HG02588 (cell line): ENCODE data around the gene LDAH.

Experiments
- ATAC-seq: cut with Tn5 transposase; IDR thresholded peaks from one replicate; pipeline ENCODE4 v1.9.1; 2021; ENCODE audit warnings: mild to moderate bottlenecking, moderate library complexity; ENCODE audit not compliant: unreplicated experiment

The LDAH gene

DNA sequence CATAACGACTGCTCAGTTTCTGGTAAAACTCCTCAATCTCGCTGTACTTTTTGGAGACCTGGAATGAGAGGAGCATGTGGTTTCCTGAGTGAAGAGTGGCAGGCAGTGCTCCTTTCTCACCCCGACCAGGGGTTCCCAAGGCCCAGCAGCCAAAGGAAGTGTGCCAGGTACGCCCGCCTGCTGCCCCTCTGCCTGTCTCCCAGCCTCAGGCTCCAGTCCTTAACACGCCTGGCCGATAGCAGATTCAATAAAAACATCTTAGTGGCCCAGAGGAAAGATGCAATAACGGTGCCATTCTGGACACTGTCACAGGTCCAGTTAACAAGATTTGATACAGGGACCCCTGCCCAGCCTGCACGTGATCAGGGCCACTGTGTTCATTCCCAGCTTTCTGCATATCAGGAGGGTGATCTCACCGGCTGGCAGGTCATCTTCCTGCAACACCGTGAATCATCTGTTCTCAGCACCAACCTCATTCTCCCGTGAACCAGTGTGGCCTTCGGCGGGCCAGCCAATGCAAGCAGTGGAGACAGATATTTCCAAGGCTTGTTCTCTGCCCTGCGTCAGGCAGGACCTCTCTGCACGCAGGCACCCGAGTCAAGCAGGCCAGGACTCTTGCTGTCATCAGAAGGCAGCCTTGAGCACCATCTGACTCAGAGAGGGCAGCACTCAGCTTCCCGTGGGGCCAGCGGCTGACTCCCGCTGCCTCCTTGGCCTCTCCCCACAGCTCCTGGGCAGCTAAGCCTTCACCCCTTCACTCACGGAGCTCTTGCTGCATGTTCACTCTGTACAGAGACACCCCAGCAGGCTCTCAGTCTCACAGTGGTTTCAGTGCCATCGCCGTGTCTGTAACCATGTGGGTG is 181.5 kb downstream of the LDAH start:
- no peak for ATAC-seq

DNA sequence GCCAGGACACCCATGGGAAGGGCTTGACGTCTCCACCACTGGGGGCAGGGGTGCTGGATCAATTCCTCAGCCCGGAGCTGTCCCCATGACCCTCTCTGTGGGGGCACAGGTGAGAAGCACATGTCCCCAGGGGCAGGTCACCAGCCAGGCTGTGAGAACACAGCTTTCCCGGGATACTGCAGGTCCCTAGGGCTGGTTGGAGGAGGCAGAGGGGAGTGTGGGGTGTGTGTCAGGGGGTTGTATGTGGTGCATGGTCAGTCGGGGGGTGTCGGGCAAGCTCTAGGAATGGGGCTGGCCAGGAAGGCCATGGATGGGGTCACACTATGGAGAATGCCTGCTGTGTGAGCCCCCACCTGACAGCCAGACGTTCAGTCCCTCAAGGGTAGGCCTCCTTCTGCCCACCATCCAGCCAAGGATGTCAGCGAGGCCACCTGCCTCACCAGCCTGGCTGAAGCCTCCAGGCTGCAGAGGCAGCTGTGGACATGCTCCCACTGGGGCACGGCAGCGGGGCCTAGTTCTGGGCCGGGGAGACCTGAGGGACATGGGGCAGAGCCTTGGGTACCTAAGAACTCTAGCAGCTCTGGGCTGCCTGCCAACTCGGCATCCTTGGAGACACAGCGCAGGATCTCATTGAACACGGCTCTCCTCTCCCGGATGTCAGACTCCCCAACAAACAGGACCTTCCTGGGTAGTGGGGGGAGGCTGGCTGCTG is 182.3 kb downstream of the LDAH start:
- ATAC-seq, result no peak

DNA sequence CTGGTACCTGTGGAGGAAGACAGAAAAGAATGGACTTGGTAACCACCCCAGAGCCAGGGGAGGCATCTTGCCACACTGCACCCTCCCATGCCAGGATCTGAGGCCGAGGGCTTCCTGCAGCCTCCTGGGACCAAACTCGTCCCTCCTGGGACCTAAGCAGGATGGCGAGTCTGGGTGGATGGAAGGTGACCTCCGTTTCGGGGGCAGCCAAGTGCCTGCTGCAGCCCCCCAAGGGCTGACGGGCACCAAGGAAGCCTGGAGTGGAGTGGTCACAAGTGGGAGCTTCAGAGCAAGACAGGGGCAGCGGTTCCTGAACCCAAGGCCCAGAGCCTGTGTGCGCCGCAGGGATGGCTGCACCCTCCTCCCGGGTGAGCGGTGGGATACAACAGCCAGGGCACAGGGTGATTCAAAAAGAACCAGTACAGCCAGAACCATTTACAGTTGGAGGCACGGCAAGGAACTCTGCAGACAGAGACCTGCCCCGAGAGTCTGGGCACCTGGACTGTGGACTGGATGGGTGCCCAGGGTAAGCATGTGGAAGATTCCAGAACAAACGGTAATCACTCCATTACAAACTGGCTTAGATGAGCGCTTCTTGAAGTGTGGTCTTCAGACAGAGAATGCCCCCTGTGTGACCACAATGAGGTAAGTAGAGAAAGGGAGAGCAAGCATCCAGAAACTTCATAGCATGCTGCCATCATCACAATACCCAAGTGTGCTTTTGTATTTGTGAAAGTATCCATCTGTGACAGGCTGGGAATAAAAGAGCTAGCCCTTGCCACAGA is 184.1 kb downstream of the LDAH start:
- ATAC-seq, result no peak

DNA sequence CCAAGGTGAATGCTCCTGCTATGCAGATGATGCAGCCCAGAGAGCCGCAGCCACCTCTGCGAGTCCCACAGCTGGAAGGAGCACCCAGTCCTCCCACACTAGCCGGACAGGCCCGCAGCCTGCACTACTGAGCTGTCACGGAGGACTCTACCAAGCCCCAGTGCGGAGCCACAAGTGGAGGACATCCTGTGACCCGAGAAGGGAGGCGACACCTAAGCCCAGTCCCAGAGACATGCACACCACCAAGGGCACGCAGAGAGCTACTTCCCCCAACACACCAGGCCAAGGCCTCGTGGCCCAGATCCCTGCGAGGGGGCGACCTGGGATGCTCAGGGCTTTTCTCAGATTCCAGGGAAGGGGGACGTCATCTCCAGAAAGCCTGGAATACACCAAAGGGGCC is 184.9 kb downstream of the LDAH start:
- ATAC-seq, result no peak

DNA sequence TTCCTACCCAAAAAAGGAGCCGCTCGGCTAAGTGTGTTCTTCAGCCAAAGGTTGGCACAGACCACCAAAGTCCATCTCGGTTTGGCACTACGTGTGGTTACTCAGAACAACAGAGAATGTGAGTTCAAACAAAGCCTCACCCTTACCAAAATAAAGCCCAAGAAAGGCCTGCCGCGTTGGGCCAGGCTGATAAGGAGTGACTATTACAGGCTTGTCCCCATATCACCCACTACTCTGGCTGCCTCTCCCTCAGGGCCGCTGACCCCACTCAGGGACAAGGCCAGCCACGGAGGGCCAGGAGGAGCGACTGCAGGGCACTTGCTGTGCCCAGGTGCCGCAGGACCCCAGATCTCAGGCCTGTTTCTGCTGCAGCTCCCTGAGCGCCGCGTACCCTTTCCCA is 185.8 kb downstream of the LDAH start:
- no peak for ATAC-seq

DNA sequence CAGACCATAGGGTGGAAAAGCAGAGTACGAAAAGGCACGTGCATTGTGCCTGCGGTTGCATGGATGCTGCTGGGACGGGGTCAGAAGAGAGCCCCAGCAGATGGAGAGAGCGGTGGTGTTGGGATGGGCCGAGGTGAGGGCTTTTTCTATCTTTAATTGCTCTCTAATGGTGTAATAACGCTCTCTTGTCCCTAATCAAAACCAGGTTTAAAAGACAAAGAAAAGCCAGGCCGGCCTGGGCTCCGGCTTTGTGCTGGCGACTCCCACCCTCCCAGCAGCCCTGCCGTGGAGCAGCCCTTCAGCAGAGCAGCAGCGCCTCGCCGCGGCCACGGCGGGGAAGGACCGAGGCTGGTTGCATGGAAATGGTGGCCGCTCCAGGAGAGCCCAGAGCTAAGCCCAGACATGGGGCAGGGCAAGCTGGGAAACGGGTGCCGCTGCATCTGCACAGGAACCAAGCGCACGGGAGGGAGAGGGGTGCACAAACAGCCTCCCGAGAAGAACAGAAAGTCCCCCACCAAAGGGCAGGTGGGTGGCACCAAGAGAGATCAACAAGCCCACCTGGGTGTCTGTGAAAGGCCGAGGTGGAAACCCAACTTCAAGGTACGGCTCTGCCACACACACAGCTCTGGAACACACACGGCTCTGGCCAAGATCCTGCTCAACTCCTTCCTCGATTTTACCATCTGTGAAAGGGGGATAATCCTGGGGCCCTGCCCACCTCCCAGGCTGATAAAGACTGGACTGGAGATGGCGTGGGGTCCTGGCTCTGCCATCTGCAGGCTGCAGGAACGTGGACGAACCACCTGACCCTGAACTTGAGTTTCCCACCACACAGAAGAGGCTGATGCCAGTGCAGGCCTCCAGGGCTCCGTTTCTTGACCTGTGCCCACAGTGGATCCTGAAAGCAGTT is 187.0 kb downstream of the LDAH start:
- ATAC-seq, result no peak

DNA sequence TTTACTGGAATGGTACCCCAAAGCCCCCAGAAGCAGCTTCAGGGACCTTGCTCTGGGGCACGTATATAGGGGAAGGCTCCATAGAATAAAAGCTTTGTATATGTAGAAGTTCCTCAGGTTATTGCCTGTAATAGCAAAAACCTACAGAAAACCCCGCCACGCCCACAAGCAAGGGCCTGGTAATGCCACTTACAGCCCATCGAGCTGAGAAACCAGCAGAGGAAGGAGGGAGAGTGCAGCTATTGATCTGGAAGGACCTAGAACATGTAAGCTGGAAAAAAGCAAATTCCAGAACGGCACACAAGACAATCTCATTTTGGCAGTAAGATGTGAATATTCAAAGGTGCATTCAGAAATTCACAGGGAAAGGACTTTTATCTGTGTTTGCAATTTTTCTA is 187.8 kb downstream of the LDAH start:
- ATAC-seq, result no peak

DNA sequence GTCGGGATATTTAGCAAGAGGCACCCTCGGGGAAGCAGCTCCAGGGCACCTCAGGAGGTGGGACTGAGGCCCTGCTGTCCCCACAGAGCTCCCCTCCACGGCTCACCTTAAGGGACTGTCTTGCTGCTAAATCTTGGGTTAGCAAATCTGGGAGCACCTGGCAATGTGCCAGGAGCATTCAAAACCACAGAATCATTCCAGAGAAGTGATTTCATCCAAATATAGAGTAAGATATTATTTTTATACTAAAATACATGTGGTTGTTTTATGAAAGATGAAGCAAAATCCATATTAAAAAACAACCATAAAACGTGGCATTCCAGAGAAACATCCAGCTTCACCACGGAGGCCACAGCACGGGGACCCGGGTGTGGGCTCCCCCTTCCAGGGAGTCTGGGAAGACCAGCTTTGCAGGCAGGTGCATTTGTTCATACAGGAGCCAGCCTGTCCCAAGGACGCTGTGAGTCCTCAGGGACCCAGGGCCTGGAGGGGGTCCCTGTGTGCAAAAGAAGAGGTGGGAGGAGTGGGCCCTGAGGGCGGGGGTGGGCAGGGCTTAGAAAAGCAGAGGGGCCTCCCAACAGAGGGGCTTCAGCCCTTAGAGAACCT is 188.3 kb downstream of the LDAH start:
- ATAC-seq, result no peak
